Stimulated activated naive CD4-positive, alpha-beta T cell treated with Interleukin-2 at 50 U/mL for 16 hours (primary cell): Measurements from ENCODE around the gene HYLS1.
A peak's percentile ranks its signal among the peaks of the same experiment; 100 is the strongest.
"Not testable (repeated sequence)": the region's sequence is repeated elsewhere in the genome, so short reads cannot be mapped to it uniquely, and the experiment has no call there.

Source experiments
- DNase-seq: peaks from one replicate; lab custom pipeline; 2025; lab: John Stamatoyannopoulos, UW

The HYLS1 gene

DNA sequence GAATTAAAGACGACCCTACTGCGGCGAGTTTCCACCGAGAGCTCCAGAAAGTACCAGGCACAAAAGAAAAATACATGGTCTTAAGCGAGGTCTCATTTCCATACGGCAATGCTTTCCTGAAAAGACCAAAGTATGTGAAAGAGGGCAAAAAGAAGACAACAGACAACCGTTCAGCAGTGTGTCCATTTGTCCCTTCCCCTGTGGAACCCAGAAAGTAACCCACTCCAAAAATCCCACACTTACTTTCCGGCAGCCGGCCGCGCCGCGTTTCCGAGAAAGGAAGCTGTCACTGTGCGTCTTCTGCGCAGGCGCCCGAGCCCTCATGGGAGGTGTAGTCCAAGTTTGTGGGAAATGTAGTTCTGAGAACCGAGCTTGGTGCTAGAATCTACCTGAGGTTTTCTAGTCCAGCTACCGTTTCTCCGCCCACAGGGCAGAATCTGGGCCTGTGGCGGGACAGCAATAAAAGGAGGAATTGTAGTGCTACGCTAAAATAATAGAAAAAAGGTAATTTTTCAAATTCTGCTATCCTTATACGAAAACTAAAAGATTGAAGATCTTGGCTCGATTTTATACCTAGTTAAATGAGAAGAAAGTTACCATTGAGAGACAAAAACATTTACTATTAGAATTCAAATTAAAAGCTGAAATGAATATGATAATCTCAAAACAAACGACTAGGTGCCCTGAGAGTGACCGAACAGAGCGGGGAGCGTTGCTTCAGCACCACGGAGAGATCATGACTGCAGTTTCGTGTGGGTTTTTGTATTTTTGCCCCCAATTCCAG lies 15.7 kb downstream of the HYLS1 start, which contains the start of gene PUS3:
TSS of gene PUS3 (minus strand) at position 280 of the 784 bp plus-strand sequence. CDS start 6,922 bp downstream, outside the sequence.
- peak; percentile 88 for DNase-seq

DNA sequence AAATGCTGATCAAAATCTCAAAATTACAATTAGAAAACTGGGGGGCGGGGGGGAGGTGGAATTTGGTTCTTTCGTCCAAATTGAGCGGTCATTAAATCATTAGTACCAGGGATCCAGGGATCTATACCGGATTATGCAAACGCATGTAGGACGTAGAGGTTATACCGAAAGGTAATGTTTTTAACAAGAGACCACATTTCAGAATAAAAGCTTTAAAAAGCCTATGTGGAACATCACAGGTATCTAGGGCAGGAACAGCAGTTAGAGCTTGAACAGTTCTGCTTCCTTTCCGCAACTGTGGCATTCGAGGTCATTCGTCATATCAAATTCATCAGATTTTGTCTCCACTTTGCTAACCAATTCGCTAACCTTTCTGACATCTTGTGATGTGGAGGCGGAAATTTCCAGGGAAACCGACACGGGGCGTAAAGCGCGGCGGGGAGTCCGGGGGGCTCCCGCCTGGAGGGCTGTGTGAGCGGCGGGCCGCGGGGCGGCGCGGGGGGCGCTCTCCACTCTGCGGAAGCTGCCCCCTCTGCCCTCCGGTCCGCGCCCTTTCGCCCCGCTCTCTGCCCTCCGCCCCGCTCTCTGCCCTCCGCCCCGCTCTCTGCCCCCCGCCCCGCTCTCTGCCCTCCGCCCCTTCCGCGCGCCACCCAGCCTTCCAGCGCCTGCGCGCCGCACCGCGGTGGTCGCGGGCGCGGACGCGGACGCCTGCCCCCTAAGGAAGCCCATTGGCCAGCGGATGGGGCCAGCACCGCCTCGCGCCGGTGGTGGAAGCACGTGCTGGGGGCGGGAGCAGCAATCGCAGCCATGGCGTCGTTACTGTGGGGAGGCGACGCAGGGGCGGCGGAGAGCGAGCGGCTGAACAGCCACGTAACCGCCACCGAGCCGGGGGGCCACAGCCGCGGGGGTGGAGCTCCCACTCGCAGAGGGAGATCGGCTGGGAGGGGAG lies 16.5 kb downstream of the HYLS1 start, which contains the start of gene DDX25:
TSS of gene DDX25 (plus strand) at position 798 of the 949 bp plus-strand sequence. CDS start at position 808, 10 bp downstream.
- DNase-seq = no peak

DNA sequence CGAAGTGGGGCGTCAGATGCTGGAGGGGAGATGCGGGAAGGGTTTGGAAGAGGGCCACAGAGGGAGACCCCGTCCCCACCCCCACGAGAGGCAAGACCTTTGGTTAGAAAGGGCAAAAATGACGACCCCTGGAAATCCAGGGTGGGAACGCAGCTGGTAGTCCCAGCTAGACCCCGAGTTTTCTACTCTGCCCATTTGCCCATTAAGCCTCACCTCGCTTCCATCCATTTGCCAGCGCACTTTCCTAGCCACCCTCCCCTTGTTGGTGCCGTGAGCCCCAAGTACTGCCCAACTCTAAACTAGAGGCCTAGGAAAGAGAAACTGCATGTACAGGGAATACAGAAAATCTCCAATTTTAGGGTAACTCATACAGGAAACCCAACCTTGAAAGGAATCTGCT lies 17.2 kb downstream of the HYLS1 start:
- no peak for DNase-seq

DNA sequence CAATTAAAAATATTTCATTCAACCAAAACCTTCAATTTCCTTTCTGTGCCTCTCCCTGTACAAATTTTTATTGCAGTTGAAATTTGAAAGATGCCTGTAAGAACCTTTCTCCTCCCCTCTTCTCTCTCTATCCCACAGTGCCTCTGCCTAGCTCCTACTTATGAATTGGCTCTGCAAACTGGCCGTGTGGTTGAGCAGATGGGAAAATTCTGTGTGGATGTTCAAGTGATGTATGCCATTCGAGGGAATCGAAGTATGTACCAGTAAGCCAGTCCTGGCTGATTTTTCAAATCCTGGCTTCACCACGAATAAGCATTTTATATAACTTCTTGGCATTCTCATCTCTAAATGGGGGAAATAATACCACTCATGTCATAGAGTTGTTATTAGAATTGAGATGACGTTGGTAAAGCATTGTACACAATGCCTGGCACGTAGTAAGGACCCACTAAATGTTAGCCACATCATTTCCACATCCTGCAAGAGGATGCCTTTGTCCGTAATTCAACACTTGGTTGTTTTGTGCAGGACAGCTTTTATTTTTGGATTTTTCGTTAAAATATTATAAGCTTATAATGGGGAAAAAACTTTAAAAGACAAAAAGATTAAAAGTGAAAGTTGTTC lies 22.9 kb downstream of the HYLS1 start:
- no peak for DNase-seq

DNA sequence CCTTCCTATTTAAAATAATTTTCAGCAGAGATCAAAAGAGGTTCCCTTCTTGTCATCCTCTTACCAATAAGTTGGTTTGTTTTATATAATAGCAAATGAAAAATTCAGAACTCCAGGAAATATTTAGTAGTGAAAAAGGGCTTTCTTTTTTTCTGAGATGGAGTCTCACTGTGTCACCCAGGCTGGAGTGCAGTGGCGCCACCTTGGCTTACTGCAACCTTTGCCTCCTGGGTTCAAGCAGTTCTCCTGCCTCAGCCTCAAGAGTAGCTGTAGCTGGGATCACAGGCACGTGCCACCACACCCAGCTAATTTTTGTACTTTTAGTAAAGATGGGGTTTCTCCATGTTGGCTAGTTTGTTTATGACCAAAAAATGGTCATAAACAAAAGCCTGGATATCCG lies 27.1 kb downstream of the HYLS1 start:
- not testable (repeated sequence) for DNase-seq

DNA sequence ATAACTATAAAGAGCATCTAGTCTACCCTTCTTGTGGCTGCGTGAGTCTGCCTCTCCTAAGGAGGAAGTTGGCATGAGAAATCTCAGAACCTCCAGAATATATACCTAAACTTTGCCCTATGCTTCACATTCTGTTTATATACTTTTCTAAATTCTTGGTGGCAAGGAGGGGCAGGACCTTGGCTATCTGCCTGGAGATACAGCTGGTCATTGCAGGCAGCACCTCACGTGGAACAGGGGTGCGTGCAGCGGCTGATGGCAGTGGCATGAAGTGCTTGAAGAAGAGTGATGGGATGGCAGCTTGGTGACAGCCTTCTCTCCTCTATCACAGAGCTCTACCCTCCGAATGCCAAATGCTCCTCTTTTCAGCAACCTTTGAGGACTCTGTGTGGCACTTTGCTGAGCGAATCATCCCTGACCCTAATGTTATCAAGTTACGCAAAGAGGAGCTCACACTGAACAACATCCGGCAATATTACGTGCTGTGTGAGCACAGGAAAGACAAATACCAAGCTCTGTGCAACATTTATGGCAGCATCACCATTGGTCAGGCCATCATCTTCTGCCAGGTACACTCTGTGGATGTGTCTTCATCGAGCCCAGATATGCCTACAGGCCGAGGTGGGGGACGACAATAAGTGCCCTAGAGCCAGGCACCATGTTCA lies 29.3 kb downstream of the HYLS1 start:
- no peak for DNase-seq

DNA sequence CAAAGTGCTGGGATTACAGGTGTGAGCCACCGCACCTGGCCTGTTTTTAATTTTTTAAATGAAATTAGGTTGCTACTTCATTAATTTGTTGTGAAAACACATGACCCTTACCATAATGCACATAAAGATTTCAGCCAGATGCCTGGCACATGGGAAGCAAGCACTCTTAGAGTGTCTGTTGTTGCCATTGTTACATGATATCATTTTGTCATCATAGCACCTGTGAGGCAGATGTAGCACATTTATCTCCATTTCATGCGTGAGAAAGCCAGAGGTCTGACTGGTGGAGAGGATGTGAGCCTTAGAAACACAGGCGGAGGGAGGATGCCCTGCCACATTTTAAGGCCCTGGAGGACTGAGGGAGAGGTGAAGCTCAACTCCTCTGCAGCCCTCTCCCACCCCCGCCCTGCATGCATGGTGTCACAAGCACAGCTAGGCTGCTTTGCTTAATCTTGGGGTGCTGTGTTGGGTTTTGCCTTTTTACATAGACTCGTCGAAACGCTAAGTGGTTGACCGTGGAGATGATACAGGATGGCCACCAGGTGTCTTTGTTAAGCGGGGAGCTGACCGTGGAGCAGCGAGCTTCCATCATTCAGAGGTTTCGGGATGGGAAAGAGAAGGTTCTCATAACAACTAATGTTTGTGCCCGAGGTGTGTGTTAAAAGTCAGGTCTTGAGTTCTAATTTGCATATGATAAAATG lies 30.8 kb downstream of the HYLS1 start:
- DNase-seq = no peak

DNA sequence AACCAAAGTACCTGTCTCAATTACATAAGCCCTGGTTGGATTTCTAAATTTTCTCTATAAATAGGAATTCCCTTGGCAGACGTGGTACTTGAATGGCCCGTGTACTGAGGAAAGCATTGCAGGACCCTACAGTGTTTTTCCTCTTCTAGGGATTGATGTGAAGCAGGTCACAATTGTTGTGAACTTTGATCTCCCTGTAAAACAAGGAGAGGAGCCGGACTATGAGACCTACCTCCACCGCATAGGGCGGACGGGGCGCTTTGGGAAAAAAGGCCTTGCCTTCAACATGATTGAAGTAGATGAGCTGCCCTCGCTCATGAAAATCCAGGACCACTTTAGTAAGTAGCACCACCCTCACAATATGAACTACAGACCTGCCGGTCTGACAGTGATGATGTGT lies 33.6 kb downstream of the HYLS1 start:
- no peak for DNase-seq

DNA sequence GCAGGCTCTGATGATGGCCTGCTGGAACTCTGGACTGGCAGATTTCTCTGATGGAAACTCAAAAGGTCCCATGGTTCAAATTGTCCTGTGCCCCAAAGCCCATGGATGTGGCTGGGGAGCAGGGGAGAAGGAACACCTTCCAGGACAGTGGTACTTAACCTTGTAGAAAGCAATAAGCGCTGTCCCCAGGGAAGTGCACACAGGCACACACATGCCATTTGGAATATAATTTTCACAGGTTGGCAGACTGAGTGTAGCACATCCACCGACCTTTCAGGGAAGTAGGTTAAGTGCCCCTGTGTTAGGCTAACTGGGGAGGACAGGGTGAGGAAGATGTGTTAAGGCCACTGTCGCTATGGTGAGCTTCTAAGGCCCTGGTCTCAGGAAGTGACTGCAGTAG lies 34.7 kb downstream of the HYLS1 start:
- DNase-seq = no peak

DNA sequence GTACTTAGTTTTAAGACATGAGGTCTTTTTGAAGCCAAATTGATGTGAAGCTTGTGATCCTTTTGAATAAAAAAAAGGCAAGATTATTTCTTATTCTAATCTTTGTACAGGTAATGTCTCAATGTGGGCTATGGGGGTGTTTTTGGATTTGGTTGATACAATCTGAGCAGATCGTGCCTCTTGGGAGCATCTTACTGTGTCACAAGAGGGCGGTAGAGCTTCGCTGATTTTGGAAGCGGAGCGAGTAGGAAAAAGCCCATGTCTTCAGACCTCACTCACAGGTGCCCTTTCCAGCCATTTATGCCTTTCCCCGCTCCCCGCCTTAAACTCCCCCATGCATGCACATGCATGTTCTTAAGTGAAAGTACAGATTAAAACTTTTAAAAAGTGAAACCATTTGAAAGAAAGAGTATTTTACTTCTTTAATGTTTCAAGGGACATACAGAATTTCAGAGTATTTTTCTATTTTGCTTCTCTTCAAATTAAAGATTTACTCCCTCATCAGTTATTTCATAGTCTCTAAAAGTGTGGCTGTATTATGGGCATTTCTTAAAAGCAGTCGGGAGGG lies 35.6 kb downstream of the HYLS1 start:
- DNase-seq = peak; percentile 20

DNA sequence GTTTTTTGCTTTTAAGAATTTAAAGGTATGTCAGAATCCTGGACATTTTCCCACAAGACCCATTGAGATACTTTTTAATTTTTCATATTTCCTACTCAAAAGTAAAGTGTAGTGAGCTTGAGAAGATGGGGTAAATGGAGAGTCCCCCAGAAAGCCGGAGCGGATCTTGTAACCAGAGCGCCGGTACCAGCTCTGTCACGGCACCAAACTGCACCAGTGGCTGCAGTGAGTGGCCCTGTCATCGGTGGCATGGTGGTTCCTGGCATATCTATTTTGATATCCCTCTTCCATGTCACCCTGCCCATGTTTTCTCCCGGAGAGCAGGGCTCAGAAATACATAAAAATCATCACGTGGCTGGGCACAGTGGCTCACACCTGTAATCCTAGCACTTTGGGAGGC lies 36.2 kb downstream of the HYLS1 start:
- no peak for DNase-seq

DNA sequence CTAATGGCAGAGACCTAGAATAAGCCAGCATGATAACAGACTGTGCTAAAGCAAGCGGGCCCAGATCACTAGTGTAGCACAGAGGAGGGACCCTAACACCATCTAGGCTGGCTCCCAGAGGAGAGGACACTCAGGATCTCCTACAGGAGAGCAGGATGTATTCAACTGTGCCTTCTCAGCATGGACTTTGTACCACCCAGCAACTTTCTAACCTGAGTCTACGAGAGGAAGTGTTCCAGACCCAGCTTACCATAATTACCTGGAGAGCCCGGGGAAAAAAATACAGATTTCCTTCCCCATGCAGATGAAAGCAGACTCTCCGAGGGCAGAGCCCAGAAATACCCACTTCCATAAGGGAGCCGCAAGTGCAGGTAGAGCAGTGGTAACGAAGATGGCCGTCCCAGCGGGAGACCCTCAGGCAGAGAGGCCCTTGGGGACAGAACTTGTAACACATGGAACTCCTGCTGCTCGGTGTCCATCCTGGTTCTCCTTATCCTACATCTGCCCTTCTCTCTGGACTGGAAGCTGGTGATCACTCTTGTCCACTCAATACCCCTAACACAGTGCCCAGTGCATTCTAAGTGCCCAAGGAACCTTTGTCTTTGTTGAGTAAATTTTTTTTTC lies 37.0 kb downstream of the HYLS1 start:
- DNase-seq = no peak

DNA sequence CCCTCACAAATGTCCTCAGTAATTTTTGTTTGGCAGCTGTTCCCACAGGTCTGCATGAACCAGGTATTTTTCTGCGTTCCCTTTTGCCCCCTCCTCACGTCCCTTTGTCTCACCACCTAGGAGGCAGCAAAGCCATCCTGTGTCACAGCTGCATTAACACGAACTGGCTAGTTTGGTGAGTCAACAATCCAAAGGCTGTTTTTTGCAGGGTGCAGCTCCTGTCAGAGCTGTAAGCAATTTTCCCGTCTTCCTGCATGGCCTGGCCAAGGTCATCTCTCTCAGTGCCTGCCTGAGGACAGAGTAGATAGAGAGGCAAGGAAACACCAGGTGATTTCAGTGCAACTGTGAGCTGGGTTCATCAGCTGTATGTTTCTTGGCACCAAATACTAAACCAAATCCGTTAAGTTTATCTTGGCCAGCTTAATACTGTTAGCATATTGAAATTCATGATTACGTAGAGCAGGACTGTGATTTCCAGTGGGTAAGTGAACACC lies 37.8 kb downstream of the HYLS1 start:
- no peak for DNase-seq

DNA sequence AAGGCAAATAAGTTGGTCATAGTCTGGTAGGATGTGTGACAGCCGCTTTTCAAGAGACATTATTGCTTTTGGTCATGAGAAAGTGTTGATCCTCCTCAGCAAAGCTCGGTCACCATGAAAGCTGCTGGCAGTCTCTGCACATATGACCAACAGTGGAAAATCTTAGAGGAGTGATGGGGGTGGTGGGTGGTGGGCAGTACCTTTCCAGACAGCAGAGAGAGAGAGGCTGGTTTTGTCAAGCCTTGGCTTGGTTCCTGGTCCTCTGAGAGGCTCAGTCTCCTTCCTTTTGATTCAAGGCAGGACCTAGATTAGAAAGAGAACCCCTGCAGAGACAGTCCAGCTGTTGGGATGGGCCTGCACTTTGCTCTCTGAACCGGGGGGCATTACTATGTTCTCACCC lies 38.3 kb downstream of the HYLS1 start:
- no peak for DNase-seq

DNA sequence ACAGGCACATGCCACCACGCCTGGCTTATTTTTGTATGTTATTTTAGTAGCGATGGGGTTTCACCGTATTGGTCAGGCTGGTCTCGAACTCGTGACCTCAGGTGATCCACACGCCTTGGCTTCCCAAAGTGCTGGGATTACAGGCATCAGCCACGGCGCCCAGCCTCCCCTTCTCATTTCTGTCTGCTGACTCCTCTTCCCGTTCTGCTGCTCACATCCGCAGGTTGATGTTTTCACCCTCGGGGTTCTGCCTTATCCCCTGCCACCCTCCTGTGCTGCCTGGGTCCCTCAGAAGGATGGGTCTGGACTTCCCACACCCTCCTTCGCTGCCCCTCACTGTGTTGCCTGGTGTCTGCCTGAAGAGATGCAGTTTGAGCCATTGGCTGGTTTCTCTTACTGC lies 39.2 kb downstream of the HYLS1 start:
- DNase-seq = no peak

DNA sequence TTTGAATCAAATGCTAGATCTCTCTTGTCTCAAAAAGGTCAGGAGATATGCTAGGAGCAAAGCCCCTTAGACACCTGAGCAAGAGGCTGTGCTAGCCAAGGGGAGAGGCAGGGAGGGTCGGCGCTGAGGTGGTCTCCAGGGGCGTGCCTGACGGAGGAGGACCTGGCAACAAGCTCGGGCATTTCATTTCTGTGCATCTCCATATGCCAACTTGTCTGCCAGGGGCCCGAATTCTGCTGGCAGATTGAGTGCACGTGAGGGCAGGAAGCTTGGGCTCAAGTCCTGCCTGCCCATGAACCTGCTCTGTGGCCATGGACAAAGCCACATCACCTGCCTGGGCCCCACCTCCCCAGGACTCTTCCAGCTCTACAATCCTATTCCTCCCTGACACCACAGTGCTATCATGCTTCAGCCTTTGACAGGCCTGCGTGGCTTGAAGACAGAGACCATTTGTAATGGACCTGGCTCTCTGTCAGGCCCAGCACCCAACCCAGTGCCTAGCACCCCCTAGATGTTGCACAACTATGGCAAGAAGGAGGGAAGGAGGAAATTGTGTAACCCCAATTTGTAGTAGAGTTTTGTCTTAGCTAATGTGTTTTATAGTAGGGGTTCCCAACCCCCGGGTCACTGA lies 42.1 kb downstream of the HYLS1 start:
- no peak for DNase-seq

DNA sequence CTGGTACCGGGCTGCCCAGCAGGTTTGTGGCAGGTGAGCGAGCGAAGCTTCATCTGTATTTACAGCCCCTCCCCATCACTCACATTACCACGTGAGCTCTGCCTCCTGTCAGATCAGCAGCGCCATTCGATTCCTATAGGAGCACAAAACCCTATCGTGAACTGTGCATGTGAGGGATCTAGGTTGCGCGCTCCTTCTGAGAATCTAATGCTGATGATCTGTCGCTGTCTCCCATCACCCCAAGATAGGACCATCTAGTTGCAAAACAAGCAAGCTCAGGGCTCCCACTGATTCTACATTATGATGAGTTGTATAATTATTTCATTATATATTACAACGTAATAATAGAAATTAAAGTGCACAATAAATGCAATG lies 42.6 kb downstream of the HYLS1 start:
- no peak for DNase-seq

DNA sequence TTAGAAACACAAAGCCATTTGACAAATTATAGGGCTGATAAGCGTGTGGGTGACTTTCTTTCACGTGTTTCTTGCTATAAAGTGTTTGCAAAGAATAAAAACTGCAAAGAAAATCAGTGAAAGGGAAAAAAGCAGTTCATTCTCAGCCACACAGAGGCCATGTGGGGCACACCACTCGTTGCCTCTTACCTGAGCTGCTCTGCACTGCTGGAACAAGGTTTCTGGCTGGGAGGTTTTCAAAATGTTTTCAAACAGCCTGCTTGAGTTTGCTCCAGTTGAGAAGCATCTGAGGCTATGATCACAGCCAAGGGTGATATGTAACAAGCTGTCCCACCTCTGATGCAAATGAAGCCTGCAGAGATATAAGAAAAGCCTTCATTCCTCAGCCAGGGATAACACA lies 43.6 kb downstream of the HYLS1 start:
- no peak for DNase-seq

DNA sequence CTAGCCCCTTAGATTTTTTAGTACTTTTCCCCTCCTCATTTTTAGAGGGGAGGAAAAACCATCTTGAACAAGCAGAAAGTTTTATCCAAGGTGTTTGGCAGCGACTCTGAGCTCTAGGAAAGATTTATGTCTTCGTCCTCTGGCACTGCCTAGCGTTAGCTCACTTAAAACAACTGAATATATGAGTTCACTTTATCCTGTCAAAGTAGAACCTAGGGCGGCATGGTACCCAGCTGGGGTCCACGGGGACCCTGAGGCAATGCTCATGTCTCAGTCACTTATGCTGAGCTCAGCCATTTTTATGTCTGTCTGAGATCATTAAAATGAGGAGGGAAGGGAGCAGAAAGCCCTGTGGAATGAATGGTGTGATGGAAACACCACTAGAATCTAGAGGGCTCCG lies 44.2 kb downstream of the HYLS1 start:
- no peak for DNase-seq

DNA sequence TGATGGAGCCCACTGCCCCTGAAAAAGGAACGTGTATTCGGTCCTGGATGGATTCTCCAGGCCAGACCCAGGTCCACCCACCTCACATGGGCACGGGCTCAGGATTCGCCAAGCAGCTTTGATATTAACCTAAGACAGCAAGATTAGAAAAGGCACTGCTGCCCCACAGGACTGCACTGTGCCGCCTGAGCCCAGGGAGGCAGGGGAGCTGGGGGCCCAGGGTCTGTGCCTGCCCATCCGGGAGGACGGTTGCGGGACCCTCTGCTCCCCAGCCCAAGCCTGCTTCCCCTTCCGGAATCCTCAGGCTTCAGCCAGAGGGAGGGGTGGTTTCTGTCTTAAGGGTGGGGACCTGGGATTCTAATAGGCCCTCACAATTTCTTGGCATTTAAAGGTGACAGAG lies 44.8 kb downstream of the HYLS1 start:
- DNase-seq = no peak
